PC-3 (cell line): ENCODE measurements around the gene PGAP6.

Source experiments
- EZH2 ChIP-seq: fragments of 300-600 bp; sonication (generic); IDR thresholded peaks from one replicate; pipeline ENCODE4 v1.6.1; 2017; ENCODE audit warnings: antibody characterized with exemption, mild to moderate bottlenecking, low read length; ENCODE audit not compliant: unreplicated experiment
- EZH2phosphoT487 ChIP-seq: fragments of 300-600 bp; sonication (generic); IDR thresholded peaks from 2 replicates; pipeline ENCODE4 v1.6.1; 2018; ENCODE audit warnings: mild to moderate bottlenecking, antibody characterized with exemption, low read length, borderline replicate concordance
- TF ChIP-seq, protein P1 (sequence below): fragments of 300-600 bp; sonication (generic); conservative IDR thresholded peaks from 2 replicates; pipeline ENCODE4 v1.5.1; 2017; ENCODE audit warnings: antibody characterized with exemption, low read depth, mild to moderate bottlenecking, low read length

DNA sequence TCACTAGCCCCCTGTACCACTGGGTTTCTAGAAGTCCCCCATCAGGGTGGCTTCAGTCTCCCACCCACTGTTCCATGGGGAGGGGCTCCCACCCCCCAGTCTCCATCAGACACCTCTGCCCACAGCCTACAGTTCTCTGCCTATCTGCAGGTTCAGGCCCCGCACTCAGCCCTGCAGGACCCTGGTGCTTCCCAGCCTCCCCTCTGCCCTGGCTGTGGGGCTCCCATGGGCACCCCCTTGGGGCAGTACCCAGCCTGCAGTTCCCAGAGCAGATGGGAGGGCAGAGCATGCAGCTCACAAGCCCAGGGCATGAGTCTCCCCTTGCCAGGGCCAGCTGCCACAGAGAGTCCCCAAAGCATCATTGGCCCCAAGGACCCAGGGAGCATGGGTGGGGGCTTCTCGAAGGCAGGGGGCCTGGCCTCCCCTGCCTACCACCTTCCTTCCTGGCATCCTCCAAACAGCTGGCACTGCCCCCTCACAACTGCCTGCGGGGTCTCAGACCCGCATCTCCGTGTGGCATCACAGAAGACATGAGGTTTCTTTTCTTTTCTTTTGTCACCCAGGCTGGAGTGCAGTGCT, 8.7 kb downstream of the PGAP6 start:
- TF ChIP-seq, protein P1, sequence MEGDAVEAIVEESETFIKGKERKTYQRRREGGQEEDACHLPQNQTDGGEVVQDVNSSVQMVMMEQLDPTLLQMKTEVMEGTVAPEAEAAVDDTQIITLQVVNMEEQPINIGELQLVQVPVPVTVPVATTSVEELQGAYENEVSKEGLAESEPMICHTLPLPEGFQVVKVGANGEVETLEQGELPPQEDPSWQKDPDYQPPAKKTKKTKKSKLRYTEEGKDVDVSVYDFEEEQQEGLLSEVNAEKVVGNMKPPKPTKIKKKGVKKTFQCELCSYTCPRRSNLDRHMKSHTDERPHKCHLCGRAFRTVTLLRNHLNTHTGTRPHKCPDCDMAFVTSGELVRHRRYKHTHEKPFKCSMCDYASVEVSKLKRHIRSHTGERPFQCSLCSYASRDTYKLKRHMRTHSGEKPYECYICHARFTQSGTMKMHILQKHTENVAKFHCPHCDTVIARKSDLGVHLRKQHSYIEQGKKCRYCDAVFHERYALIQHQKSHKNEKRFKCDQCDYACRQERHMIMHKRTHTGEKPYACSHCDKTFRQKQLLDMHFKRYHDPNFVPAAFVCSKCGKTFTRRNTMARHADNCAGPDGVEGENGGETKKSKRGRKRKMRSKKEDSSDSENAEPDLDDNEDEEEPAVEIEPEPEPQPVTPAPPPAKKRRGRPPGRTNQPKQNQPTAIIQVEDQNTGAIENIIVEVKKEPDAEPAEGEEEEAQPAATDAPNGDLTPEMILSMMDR: no peak
- no peak for TF ChIP-seq EZH2
- TF ChIP-seq EZH2phosphoT487: no peak
